Epithelial cell of proximal tubule (primary cell): ENCODE data around the gene RFX8. TPM values are rescaled to one million over a fixed set of nuclear protein-coding genes. Genes with fewer than 3 reads are reported as not detected.

Experiments
- DNase-seq: peaks from one replicate; pipeline ENCODE4 v3.0.0-alpha.2; 2011; ENCODE audit warnings: low read depth
- H3K4me3 ChIP-seq: 2 replicates; pipeline ENCODE4 v1.5.1; 2011; ENCODE audit warnings: low read depth, mild to moderate bottlenecking, low read length
- total RNA-seq: library from RNA; depleted of rRNA; stranded (reverse); fragments of >200 nt; gene quantifications from 2 replicates; pipeline ENCODE4 v1.2.3, GENCODE V29; 2015
- TF ChIP-seq, protein P1 (sequence below): conservative IDR thresholded peaks from 2 replicates; pipeline ENCODE4 v1.5.1; 2012; ENCODE audit warnings: low read depth, mild to moderate bottlenecking, low read length

RFX8 gene
- total RNA-seq, 1 donor from 2014 or later: not detected

DNA sequence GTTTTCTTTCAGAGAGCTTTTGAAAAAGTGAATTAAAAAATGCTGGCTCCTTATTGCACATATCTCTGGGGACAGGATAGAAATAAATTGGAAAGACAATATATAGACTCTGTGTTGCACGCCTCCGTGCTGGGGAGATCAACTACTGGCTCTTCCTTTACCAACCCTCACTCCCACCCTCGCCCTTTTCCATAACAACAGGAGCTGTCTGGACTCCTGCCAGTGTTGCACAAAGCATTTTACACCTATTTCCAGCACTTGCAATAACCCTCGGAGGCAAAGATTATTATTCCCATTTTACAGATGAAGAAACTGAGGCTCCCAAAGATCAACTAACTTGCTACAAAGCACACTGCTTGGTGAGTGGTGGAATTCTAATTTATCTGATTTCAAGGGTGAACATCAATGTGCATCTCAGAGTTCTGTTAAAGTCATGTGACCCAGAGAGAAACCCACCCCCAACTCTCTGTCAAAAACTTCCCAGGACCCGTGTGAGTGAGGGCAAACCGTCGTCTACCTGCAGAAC, 91.8 kb downstream of the RFX8 start:
- no peak overlapping the region for H3K4me3 ChIP-seq
- no peak for DNase-seq
- TF ChIP-seq, protein P1, sequence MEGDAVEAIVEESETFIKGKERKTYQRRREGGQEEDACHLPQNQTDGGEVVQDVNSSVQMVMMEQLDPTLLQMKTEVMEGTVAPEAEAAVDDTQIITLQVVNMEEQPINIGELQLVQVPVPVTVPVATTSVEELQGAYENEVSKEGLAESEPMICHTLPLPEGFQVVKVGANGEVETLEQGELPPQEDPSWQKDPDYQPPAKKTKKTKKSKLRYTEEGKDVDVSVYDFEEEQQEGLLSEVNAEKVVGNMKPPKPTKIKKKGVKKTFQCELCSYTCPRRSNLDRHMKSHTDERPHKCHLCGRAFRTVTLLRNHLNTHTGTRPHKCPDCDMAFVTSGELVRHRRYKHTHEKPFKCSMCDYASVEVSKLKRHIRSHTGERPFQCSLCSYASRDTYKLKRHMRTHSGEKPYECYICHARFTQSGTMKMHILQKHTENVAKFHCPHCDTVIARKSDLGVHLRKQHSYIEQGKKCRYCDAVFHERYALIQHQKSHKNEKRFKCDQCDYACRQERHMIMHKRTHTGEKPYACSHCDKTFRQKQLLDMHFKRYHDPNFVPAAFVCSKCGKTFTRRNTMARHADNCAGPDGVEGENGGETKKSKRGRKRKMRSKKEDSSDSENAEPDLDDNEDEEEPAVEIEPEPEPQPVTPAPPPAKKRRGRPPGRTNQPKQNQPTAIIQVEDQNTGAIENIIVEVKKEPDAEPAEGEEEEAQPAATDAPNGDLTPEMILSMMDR: no peak

DNA sequence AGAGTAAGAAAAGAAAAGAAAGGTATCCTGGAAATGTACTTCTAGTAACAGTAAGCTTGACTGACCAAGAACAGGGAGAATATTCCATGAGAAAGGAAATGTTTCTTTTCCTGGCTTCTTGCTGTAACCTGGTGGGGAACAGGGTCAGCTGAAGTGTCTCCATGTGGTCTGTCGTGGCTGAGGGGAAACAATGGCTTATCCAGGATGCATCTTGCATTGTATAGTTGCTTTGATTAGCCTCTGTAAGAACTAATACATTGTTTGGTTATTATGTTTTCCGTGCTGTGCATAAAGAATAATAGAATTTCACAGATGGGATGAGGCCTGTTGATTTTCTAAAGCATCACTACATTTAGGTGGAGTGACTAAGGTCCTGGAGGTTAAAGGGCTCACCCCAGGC, 92.5 kb downstream of the RFX8 start:
- TF ChIP-seq, protein P1: no peak
- no peak overlapping the region for H3K4me3 ChIP-seq
- DNase-seq: no peak

DNA sequence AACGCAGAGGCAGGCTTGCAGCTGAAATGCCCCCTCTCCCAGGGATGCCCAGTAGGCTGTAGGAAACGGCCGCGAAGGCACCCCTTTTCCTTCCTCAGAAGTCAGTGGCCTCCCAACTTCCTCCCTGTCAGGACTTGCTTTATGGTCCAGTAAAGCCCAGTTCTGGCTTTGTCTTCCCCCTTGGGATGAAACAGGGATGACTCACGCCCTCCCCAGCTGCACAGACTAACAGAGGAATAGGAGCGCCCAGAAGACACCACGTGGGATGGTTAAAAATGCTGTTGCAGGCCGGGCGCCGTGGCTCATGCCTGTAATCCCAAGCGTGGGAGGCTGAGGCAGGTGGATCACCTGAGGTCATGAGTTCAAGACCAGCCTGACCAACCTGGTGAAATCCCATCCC, 94.5 kb downstream of the RFX8 start:
- TF ChIP-seq, protein P1: no peak
- no peak overlapping the region for H3K4me3 ChIP-seq
- no peak for DNase-seq

DNA sequence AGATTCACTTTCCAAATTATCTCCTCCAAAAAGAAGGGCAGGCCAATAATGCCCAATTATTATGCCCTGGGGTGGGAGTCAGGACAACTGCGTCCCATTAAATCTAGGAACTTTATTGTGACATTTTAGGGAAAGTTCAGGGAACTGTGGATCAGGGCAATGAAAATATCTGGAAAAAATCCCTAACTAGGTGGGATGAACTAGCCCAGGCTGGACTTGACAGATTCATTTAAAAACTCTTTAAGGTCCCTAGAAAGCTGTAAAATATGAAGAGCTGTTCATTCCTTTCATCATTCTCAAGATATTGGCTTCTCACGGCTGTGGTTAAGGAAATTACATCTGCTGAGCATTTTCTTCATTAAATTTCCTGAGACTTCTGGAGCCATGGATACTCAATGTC, 95.8 kb downstream of the RFX8 start:
- TF ChIP-seq, protein P1: no peak
- H3K4me3 ChIP-seq: no peak overlapping the region
- no peak for DNase-seq

DNA sequence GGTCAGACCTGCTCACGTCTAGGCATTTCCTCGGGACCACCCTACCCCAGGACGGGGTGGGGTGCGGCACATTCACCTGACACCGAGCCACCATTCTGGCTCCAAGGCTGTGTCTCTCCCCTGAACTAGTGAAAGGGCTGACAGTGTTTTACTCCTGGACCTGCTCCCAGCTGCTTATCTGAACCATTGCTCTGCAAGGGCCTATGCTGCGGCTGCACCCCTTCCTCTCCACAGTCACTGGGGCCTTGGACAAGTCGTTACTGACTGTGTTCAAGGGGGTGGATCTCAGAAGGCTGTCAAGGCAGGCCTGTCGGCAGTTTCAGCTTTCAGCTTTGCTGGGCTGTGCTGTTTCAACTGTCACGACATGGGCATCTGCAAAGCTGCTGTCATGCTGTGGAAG, 99.3 kb downstream of the RFX8 start:
- no peak for DNase-seq
- no peak overlapping the region for H3K4me3 ChIP-seq
- TF ChIP-seq, protein P1: no peak

DNA sequence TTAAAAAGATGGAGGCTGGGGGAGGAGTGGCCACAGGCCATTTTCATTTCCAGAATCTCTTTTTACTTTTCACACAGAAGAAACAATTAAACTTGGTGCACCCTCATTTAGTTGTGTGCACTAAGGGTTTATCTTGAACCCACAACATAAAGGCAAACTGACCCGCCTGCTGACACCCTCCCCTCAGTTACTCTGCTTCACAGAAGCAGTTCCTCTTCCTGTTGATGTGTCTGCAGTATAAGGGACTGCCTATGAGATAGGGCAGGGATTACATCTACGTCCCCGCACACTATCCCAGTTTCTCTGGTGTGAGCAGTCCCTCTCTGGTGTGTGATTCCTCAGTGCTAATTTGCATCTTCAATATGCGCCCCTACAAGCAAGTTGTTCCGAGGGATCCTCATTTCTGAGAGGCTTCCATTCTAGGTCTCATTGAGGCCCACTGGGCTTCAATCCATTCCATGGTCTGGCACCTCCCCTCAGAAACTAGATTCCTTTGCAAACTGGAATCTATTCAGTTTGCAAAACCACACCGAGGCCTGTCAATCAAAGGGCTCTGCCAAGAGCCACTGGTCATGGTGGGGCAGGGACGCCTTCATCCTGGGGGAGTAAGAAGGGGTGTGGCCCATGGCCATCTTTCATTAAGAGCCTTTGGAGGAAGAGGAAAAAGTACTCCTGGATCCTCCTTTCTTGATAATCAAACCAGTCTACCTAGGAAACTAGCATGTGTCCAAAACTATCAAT, 99.9 kb downstream of the RFX8 start:
- no peak for DNase-seq
- no peak overlapping the region for H3K4me3 ChIP-seq
- TF ChIP-seq, protein P1: no peak

DNA sequence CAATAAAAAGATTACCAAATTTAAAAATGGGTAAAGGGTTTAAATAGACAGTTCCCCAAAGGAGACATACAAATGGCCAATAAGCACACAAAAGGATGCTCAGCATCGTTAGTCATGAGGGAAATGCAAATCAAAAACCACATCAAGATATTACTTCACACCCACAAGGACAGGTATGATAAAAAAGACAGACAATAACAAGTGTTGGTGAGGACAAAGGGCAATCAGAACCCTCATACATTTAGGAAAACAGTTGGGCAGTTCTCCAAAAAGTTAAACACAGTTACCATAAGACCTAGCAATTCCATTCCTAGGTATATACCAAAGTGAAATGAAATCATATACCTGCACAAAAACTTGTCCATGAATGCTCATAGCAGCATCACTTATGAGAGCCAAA, 102.1 kb downstream of the RFX8 start:
- TF ChIP-seq, protein P1: no peak
- DNase-seq: no peak
- H3K4me3 ChIP-seq: no peak overlapping the region
